K562 (cell line): ENCODE data around the gene DOLPP1. TPM values are rescaled to one million over a fixed set of nuclear protein-coding genes. Genes with fewer than 3 reads are reported as not detected.
A peak's percentile ranks its signal among the peaks of the same experiment; 100 is the strongest.

Source experiments
- ARHGAP35 ChIP-seq: fragments of 450-650 bp; IDR thresholded peaks from 2 replicates; pipeline ENCODE4 v1.6.1; 2018; ENCODE audit not compliant: partially characterized antibody
- CBX8 ChIP-seq: fragments of 200-600 bp; sonication (generic); IDR thresholded peaks from 2 replicates; pipeline ENCODE4 v1.6.1; 2012; ENCODE audit warnings: borderline replicate concordance, mixed run types, low read depth, mild to moderate bottlenecking, moderate library complexity, mixed read lengths, low read length, control low read depth, inconsistent platforms; ENCODE audit not compliant: poor library complexity, severe bottlenecking; ENCODE audit errors: extremely low read depth
- CTBP1 ChIP-seq: fragments of 450-650 bp; IDR thresholded peaks from 2 replicates; pipeline ENCODE4 v1.6.1; 2016; ENCODE audit warnings: borderline replicate concordance
- MBD2 ChIP-seq: sonication (generic); IDR thresholded peaks from 2 replicates; pipeline ENCODE4 v1.6.1; 2016; ENCODE audit warnings: low read depth, borderline replicate concordance
- NRF1 ChIP-seq, 2 experiments: fragments of 450-650 bp; IDR thresholded peaks in 1 of 2; conservative IDR thresholded peaks in 1 of 2; 2 replicates each; pipeline ENCODE4 v1.6.1; 2014; ENCODE audit warnings: mild to moderate bottlenecking in 2 of 2
- SAP30 ChIP-seq: fragments of 200-600 bp; sonication (generic); IDR thresholded peaks from 2 replicates; pipeline ENCODE4 v1.6.1; 2012; ENCODE audit warnings: borderline replicate concordance, low read depth, mild to moderate bottlenecking, moderate library complexity, low read length, control low read depth, inconsistent platforms; ENCODE audit not compliant: insufficient read depth, poor library complexity, severe bottlenecking
- TCF7 ChIP-seq: sonication (generic); IDR thresholded peaks from 2 replicates; pipeline ENCODE4 v1.6.1; 2016; ENCODE audit warnings: antibody characterized with exemption, borderline replicate concordance
- ZHX1 ChIP-seq: fragments of 150-350 bp; conservative IDR thresholded peaks from 2 replicates; pipeline ENCODE4 v1.6.1; 2014; ENCODE audit warnings: low read length
- ZNF277 ChIP-seq: fragments of 250-450 bp; sonication (Bioruptor Pico); IDR thresholded peaks from 2 replicates; pipeline ENCODE4 v1.8.0; 2022; ENCODE audit warnings: inconsistent platforms, mild to moderate bottlenecking, moderate library complexity, borderline replicate concordance
- ZNF407 ChIP-seq: fragments of 450-650 bp; IDR thresholded peaks from 2 replicates; pipeline ENCODE4 v1.6.1; 2016; ENCODE audit warnings: low read depth
- ZNF444 ChIP-seq: fragments of 250-450 bp; sonication (Bioruptor Pico); IDR thresholded peaks from 2 replicates; pipeline ENCODE4 v1.4.0; 2020; ENCODE audit warnings: mild to moderate bottlenecking, moderate library complexity
- polyA plus RNA-seq, 8 experiments: library from polyadenylated mRNA; depleted of rRNA in 4 of 8; stranded (reverse) in 5 of 8; unstranded in 3 of 8; fragments of >200 nt; fragmentation: Nextera tagmentation in 2 of 8; fragmentation: Illumina TruSeq in 1 of 8; extraction: Ambion mirVana in 2 of 8; extraction: Trizol in 1 of 8; gene quantifications; 2 replicates each; pipeline versions ENCODE4 v1.2.1 to v1.2.3, GENCODE V29; 2011 to 2014; ENCODE audit warnings: inconsistent platforms in 1 of 8, missing spikeins in 1 of 8
- total RNA-seq, 7 experiments: library from RNA; depleted of rRNA in 6 of 7; stranded (reverse); fragments of >200 nt in 6 of 7; fragmentation: Illumina TruSeq in 2 of 7; extraction: Trizol in 2 of 7; gene quantifications; 2 replicates each; pipeline versions ENCODE4 v1.2.1 to v1.2.3, GENCODE V29; 2011 to 2021; ENCODE audit warnings: low replicate concordance in 1 of 7

The DOLPP1 gene
- total and polyA plus RNA-seq, 9 of the 15 experiments (the other 6 are each of a cell fraction or from before 2014, with no cell fraction given): 3.0 to 39.8 (median 30.5) TPM

- no peak for TF ChIP-seq CBX8
- TF ChIP-seq SAP30: peak; percentile 86
- TF ChIP-seq TCF7: no peak
- no peak for TF ChIP-seq ARHGAP35
- peak; percentile 98 for TF ChIP-seq NRF1 (conservative IDR thresholded peaks at IDR 0.05 in 1 of 2, IDR thresholded peaks at IDR 0.05 in 1 of 2)
- TF ChIP-seq ZHX1: no peak
- TF ChIP-seq CTBP1: no peak; the same call in 1 of the 2 replicates
- TF ChIP-seq ZNF444: 0 out of 2 replicates have a peak, but pooled peaks have one; percentile 48
- no peak for TF ChIP-seq ZNF277 (CRISPR knock-in tag)
- no peak for TF ChIP-seq ZNF407
- TF ChIP-seq MBD2: peak; percentile 100
Measured at GRCh38 chr9:129080601-129081387, at the start of gene DOLPP1 (continued).
